Hippocampal formation (tissue), 2 donors: Measurements from ENCODE around the gene TP53BP2.
"Not testable (repeated sequence)": the region's sequence is repeated elsewhere in the genome, so short reads cannot be mapped to it uniquely, and the experiment has no call there.

ENCODE experiments used
- DNase-seq, 2 donors: peaks; one replicate each; lab custom pipeline; 2025; lab: John Stamatoyannopoulos, UW

The TP53BP2 gene

DNA sequence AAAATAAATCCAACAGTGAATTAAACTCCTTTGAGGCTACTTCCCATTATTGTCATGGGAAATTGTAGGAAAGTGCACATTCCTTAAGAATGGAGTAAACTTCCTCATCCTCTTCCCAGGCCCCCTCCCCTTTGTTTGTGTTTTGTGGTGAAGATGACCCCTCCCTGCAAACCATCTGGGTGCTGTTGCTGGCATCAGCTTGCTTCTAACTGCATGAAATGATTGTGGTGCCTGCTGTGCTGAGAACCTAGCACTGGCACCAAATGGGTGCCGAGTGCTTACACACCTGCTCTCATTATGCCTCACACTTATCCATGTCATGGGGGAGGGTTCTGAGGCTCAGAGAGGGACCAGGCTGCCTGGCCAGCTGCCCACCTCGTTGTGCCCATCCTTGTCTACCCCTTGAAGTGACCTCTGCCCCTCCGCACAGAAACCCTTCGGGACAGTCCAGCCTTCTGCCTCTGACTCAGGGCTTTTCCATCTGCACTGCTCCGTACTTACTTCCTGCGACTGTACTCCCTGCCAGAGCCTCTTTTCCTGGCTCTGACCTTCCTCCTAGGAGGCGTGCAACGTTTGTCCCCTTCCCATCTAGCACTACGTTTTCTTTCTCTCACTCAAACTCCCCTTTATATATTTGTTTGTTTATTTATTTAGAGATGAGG lies 102.8 kb downstream of the TP53BP2 start:
- no peak for DNase-seq

DNA sequence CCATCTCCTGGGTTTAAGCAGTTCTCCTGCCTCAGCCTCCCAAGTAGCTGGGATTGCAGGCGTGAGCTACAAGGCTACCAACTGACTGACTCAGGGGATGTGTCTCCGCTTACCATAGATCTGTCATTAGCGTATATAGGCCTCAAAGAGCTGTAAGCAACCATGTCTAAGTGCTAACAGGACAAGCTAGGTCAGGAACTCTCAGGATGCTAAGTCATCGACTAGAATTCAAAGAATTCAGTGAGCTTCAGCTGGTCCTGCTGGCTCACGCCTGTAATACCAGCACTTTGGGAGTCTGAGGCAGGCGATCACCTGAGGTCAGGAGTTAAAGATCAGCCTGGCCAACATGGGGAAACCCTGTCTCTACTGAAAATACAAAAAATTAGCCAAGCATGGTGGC lies 103.9 kb downstream of the TP53BP2 start:
- DNase-seq, result no peak

DNA sequence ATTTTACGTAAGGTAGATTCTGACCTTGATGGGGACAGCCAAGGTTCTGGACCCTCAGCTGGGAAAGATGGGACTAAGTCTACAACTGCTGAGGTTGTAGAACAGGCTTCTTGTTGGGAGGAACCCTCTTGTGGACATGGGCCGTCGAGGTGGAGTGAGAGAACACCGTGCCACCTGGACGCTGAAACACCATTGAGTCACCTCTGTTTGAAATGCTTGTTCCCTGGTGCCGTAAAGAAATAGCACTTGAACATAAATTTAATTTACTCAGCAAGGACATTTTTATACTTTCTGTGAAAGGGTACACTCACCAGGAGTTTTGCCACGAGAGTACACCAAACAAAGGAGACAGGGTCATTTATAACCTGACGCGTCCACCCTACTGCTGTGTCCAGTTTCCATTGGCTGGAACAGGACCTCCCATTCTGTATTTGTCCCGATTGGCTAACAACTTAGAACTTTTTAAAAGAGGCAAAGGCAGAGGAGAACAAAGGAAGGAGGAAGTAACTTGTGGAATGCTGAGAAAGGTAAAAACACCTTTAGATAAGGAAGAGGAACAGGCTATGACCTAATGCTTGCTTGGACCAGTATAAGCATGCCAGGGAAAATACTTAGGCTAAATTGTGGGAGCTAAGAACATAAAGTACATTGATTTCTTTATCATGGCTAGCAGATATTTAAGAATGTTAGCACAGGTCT lies 105.6 kb downstream of the TP53BP2 start:
- not testable (repeated sequence) for DNase-seq

DNA sequence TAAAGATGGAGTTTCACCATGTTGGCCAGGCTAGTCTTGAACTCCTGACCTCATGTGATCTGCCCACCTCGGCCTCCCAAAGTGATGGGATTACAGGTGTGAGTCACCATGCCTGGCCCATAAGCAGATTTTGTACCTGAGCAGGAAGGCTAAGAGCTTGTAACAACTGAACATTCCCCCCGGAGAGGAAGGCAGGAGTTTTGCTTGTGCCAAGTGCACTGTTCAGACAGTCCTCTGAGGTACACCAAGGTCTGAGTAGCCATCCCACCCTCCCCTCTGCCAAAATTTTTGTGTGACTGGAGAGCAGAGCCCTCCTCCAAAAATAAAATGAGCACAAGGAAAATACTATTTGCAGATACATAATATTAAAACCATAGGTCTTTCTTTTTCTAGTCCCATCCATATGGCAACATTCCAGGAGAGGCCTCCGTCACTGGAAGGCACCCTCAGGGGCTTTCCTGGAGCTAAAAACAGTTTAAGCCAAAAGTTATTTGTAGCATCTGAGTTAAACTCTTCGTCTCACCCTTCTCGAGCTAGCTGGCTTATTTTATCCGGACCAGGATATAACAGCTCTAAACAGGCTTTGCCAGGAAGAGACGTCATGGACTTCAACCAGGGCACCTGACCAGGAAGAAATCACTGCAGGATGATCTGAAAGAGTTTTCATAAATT lies 106.2 kb downstream of the TP53BP2 start:
- DNase-seq, result no peak

DNA sequence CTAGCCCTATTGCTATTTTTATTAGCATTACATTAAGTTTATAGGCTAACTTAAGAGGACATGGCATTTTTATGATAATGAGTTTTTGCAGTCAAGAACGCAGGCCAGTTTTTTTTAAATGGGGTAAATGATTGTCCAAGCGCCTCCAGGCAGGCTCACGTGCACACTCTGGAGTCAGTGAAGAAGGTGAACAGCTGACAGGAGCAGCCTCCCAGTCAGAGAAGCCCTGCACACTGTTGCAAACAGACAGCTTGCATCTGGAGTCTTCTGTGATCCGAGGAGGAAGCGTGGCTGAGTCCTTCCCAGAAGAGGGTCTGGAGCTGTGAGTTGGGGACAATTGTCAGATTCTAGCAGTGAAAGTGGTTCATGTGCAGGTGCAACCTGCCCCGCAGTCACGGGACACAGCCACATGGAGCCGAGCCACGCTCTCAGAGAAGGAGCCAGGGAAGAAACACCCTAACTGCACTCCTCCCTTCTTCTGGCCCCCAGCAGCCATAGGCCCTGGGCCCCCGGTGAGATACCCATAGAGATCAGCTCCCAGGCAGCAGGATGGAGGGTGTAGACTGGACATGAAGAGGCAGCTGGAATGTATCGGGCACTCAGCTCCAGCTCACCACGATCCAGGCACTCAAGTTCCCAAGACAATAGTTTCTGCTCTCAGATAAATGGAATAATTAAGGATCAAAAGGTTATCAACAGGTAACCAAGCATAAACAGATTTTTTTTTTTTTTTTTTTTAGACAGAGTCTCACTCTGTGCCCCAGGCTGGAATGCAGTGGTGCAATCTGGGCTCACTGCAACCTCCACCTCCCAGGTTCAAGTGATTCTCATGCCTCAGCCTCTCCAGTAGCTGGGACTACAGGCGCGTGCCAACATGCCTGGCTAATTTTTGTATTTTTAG lies 107.0 kb downstream of the TP53BP2 start:
- DNase-seq, result no peak

DNA sequence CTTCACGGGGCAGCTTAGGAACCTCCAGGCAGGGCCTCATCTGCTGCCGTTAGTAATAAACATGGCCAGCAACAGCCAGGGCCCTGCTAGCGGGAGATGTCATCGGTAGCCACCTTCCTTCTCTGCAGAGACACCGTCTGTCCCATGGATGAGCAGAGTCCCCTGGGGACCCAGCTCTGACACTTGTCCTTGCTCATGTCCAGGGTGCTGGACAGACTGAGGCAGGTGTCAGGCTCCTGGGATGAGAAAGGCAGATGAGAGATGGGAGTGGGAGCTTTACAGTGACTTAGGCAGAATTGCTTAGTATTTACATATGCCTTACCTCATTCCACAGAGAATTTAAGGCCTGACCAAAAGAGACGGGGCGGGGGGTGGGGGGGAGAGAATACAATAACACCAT lies 108.4 kb downstream of the TP53BP2 start:
- DNase-seq, result no peak

DNA sequence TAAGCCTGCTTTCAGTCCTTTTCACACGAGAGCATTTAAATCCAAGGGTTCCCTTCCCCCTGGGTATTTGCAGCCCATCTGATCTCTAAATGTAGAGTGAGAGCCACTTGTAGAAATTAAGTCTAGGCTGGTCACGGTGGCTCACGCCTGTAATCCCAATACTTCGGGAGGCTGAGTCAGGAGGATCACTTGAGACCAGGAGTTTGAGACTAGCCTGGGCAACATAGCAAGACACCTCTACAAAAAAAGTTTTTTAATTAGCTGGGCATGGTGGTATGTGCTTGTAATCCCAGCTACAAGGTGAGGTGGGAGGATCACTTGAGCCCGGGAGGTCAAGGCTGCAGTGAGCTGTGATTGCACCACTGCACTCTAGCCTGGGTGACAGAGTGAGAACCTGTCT lies 109.1 kb downstream of the TP53BP2 start:
- DNase-seq, result not testable (repeated sequence)

DNA sequence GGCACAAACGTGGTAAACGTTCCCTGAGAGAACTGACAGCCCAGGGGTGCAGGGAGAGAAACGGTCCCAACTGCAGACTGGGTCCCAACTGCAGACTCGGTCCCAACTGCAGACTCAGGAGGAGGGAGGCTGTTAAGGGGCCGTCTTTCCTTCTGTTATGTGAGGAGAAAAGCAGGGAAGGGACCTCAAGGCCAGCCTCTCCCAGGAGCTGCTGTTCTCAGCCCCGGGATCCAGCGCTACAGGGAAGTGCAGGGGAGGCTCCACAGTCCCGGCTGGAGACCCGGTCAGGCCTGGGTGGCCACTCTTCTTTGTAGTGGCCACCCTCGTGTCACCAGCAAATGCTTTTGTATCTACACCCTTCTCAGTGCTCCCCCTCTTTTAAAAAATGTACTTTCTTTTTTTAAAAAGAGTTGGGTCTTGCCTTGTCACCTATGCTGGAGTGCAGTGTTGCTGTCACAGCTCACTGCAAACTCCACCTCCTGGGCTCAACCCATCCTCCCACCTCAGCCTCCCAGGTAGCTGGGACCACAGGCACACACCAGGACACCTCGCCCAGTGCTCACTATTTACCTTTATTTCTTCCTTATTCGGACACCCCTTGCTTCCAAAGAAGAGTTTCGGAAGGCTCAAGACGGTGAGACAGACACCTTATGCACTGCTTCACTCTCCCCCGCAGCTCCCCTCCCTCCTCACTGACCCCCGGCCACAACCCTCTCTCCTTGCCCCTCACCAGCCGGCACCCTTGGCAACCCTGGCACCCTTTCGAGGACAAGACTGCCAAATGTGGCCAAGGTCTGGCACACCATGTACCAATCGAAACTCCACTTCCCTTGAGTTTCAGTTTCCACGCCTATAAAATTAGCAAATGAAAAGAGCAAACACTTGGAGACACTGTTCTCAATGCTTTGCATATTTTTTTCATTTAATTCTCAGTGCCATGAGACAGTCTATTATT lies 111.6 kb downstream of the TP53BP2 start:
- peak in 1 of 2 donors; percentile 20 for DNase-seq

DNA sequence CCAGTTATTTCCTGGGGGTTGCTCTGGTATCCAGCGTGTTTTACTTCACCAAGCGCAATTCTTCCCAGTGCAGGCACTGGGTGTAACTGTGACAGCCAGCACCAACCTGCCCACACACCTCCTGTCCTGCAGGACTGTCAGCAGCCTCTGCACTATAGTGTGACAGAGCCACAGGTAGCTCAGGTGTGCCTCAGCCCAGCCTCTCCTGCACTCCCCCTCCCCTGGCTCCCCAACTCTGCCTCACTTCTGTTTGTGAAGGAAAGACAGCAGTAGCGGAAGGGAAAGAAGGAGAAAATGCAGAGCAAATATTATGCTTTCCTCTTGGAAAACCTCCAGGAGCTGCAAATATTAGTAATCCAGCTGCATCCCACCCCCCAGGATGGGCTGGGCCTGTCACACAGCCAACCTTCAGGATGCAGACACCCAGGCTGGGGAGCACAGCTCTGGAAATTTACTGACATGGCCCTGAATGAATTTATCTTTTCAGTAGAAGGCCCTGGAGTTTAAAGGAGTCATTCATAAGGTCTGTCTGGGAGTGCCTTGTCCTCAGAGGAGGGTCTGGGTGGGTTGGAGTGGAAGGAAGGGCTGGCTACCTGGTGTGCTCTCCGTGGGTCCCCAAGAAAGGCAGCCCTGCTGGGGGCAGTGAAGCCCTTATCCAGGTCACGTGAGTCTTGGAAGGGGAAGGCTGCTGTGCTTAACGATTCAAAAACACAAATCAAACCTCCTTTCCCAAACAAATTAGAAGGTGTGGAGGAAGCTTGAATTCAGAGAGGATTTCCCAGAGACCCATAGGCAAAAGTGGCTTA lies 112.6 kb downstream of the TP53BP2 start:
- DNase-seq, result peak in 1 of 2 donors; percentile 39

DNA sequence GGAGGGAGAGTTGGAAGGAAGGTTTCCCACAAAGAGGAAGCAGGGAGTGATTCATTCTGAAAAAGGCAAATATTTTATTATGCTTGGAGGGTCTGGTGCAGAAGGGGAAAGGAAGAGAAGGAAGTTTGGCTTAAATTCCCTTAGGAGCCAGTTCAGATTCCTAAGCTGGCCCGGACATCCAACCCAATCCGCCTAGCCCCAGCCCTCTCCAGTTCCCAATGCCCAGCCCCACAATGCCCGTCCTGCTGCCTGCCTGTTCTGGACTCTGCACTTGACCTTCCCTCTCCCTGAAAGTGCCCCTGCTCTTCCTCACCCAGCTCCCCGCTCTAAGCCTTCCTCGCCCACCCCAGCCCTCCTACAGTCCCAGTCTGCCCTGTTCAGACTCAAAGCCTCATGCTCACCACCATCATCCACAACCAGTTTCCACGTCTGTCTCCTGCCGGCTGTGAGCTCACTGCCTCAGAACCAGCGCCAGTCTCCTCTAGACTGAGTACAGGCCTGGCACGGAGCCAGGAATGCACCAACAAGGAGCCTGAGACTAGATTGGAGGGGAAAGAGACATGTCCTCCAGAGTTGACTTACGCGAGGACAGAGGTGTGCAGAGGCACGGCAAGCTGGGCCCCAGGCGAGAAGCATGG lies 114.5 kb downstream of the TP53BP2 start:
- DNase-seq, result peak in 1 of 2 donors; percentile 38

DNA sequence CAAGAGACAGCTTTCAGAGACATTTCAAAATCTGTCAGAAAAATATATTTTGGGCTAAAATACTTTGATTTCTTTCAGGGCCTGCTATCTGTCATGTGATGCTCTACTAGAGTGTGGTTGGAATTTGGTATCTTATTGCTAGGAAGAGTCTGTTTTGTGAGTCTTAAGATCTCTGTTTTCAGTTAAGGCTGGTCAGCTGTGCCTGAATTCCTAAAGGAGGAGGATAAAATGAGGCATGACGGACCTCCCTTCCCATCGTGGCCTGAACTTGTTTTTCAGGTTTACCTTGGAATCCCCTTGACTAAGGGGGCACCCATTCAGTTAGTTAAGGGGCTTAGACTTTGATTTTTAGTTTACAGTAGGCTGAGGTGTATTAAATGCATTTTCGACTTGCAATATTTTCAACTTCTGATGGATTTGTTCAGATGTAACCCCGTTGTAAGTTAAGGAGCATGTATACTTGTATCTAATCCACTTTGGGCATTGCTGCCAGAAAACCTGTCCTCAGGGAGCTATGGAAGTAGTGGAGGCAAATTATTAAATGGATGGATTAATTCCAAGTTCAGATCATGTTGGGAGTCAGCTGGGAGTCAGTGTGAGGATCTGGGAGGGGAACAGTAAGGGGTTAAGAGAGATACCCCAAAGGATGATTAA lies 115.1 kb downstream of the TP53BP2 start:
- DNase-seq, result no peak

DNA sequence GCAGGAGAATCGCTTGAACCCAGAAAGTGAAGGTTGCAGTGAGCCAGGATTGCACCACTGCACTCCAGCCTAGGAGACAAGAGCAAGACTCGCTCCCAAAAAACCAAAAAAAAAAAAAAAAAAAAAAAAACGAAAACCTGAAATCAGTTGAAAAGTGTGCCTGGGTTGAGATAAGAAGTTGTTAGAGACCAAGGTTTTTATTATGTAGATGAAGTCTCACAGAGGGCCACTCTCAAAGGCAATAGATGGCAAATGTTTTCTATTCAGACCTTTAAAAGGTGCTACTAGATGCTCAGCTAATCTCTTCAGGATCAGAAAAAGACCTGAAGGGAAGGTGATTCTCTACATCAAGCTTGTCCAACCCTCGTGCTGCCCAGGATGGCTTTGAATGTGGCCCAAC lies 115.8 kb downstream of the TP53BP2 start:
- DNase-seq, result no peak
